EH (cell line): ENCODE results near the gene PNPLA8.
A peak's percentile ranks its signal among the peaks of the same experiment; 100 is the strongest.
"Not testable (repeated sequence)": the region's sequence is repeated elsewhere in the genome, so short reads cannot be mapped to it uniquely, and the experiment has no call there.

Experiments used
- DNase-seq: peaks from one replicate; pipeline ENCODE4 v3.0.0-alpha.2; 2015; ENCODE audit warnings: low read depth

PNPLA8 gene

DNA sequence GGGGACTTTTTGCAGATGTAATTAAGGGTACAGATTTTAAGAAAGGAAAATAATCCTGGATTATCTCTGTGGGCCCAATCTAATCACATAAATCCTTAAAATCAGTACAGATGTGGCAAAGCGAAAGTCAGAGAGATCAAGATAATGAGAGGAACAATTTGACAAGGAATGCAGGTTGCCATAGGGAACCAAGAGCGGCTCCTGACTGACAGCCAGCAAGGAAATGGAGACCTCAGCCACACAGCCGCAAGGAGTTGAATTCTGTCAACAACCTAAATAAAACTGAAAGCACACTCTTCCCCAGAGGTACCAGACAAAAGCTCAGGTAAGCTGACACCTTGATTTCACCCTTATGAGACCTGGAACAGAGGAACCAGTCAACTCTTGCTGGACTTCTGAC, 3.4 kb upstream of the PNPLA8 start:
- no peak for DNase-seq

DNA sequence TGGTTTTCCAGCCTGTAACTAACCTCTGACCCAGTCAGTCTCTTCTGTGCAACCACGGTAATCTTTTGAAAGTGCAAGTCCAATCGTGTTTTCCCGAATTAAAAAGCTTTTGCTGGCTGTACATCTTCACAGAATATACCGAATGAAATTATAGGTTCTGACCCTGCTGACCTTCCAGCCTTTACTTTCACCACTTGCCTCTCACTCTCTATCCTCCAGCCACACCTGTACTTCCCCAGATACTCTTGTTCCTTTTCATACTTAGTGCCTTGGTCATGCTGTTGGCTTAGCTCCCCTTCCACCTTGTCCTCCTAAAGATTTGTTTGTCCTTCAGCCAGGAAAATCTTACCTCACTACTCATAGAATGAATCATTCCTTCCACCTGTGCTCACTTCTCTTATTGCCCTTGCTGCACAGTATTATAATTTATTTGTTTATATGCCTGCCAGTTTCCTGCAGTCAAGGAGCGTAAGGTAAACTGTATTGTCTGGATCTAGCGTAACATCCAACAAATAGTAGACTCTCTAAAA, 2.3 kb upstream of the PNPLA8 start:
- no peak for DNase-seq

GRCh38 chr7:108526768-108527017, 758 bp upstream of the PNPLA8 start:
- DNase-seq, result no peak

- peak; percentile 89 for DNase-seq
Observed at GRCh38 chr7:108525327-108525984, 479 bp downstream of the PNPLA8 start.

GRCh38 chr7:108522780-108523179, 3.2 kb downstream of the PNPLA8 start:
- DNase-seq, result no peak

DNA sequence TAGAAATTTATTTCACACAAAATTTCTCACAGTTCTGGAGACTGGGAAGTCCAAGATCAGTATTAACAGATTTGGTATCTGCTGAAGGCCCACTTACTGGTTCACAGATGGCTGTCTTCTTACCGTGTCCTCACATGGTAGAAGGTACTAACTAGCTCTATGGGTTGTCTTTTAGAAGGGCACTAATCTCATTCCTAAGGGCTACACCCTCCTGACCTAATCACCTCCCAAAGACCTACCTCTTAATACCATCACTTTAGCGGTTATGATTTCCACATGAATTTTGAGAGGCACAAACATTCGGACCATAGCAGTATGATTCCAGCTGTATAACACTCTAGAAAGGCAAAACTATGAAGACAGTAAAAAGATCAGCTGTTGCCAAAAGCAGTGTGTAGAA, 8.0 kb downstream of the PNPLA8 start:
- no peak for DNase-seq

DNA sequence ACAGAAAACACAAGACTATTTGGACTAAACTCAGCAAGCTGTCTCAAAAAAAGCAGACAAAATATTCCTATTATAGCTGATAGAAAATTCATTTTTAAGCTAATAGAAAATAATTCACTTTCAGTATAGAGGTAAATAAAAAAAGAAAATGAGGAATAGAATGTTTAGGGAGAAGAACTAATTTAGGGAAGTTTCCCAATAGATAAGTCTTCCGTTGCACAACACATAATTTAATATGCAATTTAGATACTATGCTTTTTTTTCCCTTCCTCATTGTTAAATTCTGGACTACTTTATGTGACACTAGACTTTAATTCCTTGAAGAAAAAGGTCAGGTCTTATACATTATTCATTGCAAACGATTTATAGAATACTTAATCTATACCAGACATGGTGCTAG, 10.3 kb downstream of the PNPLA8 start:
- no peak for DNase-seq

DNA sequence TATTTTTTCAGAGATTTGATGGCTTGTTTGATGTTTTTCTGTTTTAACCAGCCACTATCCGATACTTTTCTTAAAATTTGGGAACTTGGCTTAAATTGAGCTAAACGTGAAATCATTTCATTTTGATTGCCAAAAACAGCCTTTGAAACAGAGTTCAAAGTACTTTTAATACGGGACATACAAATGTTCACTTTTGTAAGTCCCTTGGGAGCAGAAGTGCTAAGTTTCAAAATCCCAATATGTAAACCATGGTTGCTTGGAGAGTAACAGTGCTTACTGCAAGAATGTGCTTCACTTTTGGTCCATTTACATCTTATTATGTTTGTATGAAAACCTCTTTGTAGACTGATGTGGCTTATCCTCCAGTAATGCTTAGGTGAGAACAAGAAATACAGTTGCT, 10.9 kb downstream of the PNPLA8 start:
- DNase-seq, result no peak

DNA sequence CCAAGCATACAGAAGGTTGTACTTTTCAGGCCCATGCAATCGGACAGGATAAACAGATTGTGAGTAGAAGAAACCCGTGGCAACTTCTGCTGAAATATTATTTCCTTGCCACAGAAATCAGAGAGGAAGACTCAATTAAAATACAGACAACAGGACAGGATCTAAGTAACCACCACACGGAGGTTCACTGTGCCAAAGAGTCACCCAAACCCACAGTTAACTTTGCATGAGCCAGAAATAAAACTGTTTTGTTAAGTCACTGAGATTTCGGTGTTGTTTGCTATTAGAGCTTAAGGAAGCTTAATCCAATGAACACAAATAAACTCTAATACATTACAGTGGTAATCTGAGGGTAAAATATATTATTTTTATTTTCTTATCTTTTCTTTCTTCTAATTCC, 14.0 kb downstream of the PNPLA8 start:
- no peak for DNase-seq

DNA sequence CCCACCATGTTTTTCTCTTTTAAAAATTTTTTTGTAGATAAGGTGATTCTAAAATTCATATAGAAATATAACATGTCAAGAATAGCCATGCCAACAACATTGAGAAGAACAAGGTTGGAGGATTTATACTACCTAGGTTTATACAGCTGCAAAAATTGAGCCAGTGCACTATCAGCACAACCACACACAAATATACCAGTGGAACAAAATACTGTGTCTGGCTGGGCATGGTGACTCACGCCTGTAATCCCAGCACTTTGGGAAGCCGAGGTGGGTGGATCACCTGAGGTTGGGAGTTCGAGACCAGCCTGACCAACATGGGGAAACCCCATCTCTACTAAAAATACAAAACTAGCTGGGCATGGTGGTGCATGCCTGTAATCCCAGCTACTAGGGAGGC, 21.4 kb downstream of the PNPLA8 start:
- not testable (repeated sequence) for DNase-seq

DNA sequence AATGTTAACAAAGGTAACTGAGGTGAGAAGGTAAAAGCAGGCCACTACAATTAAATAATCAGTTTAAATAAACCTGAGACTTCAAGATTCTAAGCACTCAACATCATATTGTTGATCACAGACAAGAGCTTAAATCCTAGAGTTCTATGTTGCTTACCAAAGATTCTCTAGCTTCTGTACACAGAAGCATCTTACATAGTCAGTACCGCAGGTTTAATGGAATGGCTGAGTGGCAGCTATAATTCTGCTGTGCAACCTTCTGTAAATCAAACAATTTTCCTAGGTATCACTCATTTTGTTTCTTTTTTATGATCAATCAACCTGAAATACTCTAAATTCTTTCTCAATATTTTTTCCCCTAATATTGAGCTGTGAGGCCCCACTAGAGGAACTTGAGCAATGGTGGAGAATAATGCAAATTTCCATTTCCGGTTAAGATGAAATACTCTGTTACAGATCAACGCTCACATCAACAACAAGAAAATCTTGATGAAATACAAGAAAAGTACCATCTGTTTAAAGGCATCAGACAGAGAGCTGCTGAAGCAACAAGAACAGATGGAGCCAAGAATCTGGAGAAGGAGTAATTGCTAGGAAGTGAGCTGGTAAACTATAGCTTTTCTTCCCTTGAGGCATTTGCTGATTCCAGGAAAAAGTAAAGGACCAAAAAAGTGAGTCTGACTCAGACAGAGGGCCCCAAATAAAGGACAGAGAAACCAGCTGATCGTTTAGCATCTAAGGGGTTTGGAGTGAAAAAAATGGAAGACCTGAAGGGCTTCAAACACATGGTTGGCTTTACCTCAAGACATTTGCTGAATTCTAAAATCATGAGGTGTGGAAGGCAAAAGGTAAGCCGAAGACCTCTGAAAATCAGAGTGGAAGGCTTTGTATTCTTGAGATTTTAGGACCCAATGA, 22.6 kb downstream of the PNPLA8 start:
- DNase-seq, result peak; percentile 35

GRCh38 chr7:108499566-108499965, 26.4 kb downstream of the PNPLA8 start:
- no peak for DNase-seq

DNA sequence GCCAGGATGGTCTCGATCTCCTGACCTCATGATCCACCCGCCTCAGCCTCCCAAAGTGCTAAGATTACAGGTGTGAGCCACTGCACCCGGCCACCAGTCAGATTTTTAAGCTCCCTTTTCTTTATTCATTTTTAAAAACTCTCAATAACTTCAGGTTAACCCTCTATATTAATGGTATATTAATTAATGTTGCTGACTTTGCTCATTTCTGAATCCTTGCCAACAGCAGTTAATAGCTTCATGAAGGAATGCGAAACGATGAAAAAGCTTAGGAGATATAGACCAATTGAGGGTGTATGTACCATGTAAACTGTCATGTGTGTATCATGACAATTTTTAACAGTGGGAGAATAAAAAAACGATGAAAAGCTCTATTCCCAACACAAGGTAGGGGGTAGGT, 27.5 kb downstream of the PNPLA8 start:
- DNase-seq, result no peak

GRCh38 chr7:108497082-108497725, 28.7 kb downstream of the PNPLA8 start:
- DNase-seq, result peak; percentile 58

DNA sequence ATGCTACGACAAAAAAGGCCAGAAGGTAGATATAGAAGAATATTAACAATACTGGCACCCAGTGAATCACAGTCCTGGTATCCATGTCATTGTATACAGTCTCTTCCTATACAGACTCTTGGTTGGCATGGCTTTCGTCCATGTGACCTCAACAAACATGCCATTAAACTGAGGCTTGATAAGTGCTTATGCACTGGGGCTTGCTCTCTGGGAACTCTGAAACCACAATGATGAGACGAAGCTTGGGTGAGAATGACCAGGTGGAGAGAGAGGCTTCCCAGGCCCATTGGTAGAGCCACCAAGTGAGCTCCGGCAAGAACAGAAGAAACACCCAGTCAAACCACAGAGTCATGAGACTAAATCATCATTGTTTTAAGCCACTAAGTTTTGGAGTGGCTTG, 33.2 kb downstream of the PNPLA8 start:
- DNase-seq, result no peak

GRCh38 chr7:108488768-108489538, 37.0 kb downstream of the PNPLA8 start:
- DNase-seq, result no peak

- no peak for DNase-seq
Observed at GRCh38 chr7:108487646-108488045, 38.3 kb downstream of the PNPLA8 start.

GRCh38 chr7:108486291-108486966, 39.5 kb downstream of the PNPLA8 start:
- peak; percentile 29 for DNase-seq

DNA sequence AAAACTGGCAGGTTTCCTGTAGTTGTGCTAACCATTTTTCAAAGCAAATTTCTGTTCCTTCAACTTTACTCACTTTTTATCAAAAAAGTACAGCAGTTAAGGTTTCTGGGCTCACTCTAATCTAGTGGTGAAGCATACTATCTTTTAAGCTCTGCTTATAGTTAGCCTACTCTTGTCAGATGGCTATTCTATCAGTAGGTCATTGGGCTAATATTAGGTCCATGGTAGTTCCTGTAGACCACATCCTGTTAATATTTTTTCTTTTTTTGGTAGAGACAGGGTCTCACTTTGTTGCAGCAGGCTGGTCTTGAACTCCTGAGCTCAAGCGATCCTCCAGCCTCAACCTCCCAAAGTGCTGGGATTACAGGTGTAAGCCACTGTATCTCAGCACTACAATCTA, 41.8 kb downstream of the PNPLA8 start:
- DNase-seq, result no peak

GRCh38 chr7:108480311-108480710, 45.6 kb downstream of the PNPLA8 start:
- DNase-seq, result no peak

GRCh38 chr7:108479751-108480150, 46.2 kb downstream of the PNPLA8 start:
- DNase-seq, result no peak

GRCh38 chr7:108479118-108479517, 46.8 kb downstream of the PNPLA8 start:
- no peak for DNase-seq
